ENCODE data around the gene LPIN3.

DNA sequence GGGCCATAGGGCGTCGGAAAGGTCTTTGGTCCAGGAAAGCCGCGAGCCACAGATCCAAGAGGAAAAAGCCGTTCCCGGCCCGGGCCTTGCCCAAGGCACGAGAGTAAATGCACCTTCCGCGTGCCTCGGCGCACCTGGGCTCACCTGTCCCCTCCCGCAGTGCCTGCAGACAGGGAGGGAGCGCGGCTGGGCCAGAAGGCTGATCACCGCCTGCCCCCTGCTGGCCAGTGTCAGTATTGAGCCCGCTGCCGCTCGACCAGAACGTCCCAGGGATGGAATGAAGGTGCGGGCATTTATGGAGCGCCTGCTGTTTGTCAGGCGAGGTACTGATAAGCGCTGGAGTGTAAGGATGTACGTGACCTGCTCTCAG lies 679 bp upstream of the LPIN3 start:
- TF ChIP-seq, protein P1, sequence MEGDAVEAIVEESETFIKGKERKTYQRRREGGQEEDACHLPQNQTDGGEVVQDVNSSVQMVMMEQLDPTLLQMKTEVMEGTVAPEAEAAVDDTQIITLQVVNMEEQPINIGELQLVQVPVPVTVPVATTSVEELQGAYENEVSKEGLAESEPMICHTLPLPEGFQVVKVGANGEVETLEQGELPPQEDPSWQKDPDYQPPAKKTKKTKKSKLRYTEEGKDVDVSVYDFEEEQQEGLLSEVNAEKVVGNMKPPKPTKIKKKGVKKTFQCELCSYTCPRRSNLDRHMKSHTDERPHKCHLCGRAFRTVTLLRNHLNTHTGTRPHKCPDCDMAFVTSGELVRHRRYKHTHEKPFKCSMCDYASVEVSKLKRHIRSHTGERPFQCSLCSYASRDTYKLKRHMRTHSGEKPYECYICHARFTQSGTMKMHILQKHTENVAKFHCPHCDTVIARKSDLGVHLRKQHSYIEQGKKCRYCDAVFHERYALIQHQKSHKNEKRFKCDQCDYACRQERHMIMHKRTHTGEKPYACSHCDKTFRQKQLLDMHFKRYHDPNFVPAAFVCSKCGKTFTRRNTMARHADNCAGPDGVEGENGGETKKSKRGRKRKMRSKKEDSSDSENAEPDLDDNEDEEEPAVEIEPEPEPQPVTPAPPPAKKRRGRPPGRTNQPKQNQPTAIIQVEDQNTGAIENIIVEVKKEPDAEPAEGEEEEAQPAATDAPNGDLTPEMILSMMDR (IDR thresholded peaks at IDR 0.05; ENCODE audit: low read length), result peak; percentile 97
- no peak for TF ChIP-seq EZH2 (optimal IDR thresholded peaks at IDR 0.05; ENCODE audit: low read depth, low read length)
